IMR-90 (cell line): ENCODE results near the gene CCDC170.

ENCODE experiments used
- CEBPB ChIP-seq: IDR thresholded peaks from 2 replicates; pipeline ENCODE4 v1.6.1; 2012; ENCODE audit warnings: low read depth, low read length, improper control_type of control experiment
- CHD1 ChIP-seq: IDR thresholded peaks from 2 replicates; pipeline ENCODE4 v1.6.1; 2012; ENCODE audit warnings: low read depth, low read length, improper control_type of control experiment
- CTCF ChIP-seq: conservative IDR thresholded peaks from 2 replicates; pipeline ENCODE4 v1.5.1; 2012; ENCODE audit warnings: mild to moderate bottlenecking, low read depth, low read length, improper control_type of control experiment
- ELK1 ChIP-seq: fragments of 150-350 bp; IDR thresholded peaks from 2 replicates; pipeline ENCODE4 v1.6.1; 2016; ENCODE audit warnings: low read depth, mild to moderate bottlenecking, low read length, moderate library complexity, borderline replicate concordance
- MAFK ChIP-seq: IDR thresholded peaks from 2 replicates; pipeline ENCODE4 v1.6.1; 2012; ENCODE audit warnings: low read depth, low read length, improper control_type of control experiment
- MAZ ChIP-seq: IDR thresholded peaks from 2 replicates; pipeline ENCODE4 v1.6.1; 2012; ENCODE audit warnings: low read depth, mild to moderate bottlenecking, low read length, improper control_type of control experiment, moderate library complexity, borderline replicate concordance
- NFE2L2 ChIP-seq: fragments of 150-350 bp; IDR thresholded peaks from 2 replicates; pipeline ENCODE4 v1.6.1; 2016; ENCODE audit warnings: low read depth, mild to moderate bottlenecking, low read length
- POLR2A ChIP-seq: IDR thresholded peaks from 2 replicates; pipeline ENCODE4 v1.6.1; 2012; ENCODE audit warnings: mild to moderate bottlenecking, low read depth, low read length
- RAD21 ChIP-seq: IDR thresholded peaks from 2 replicates; pipeline ENCODE4 v1.6.1; 2012; ENCODE audit warnings: low read length, improper control_type of control experiment
- RCOR1 ChIP-seq: IDR thresholded peaks from 2 replicates; pipeline ENCODE4 v1.6.1; 2012; ENCODE audit warnings: mild to moderate bottlenecking, low read length, improper control_type of control experiment; ENCODE audit not compliant: insufficient replicate concordance
- SMC3 ChIP-seq: fragments of 150-350 bp; IDR thresholded peaks from 2 replicates; pipeline ENCODE4 v1.6.1; 2016; ENCODE audit warnings: low read depth, mild to moderate bottlenecking, antibody characterized with exemption, low read length, moderate library complexity
- USF2 ChIP-seq: fragments of 150-350 bp; IDR thresholded peaks from 2 replicates; pipeline ENCODE4 v1.6.1; 2017; ENCODE audit warnings: mild to moderate bottlenecking, antibody characterized with exemption, low read length, low read depth

- TF ChIP-seq CEBPB (no peak), CTCF (no peak), POLR2A (no peak), SMC3 (no peak), USF2 (no peak), CHD1 (no peak), RCOR1 (no peak), NFE2L2 (no peak), RAD21 (no peak), MAZ (no peak), MAFK (no peak), ELK1 (no peak)
Observed at GRCh38 chr6:151535476-151536187, 41.8 kb downstream of the CCDC170 start.
